LHCN-M2 (cell line): ENCODE results near the gene NEMP1. TPM values are rescaled to one million over a fixed set of nuclear protein-coding genes. Genes with fewer than 3 reads are reported as not detected.
A peak's percentile ranks its signal among the peaks of the same experiment; 100 is the strongest.
"Not testable (repeated sequence)": the region's sequence is repeated elsewhere in the genome, so short reads cannot be mapped to it uniquely, and the experiment has no call there.

Source experiments
- DNase-seq: peaks from one replicate; pipeline ENCODE4 v3.0.0-alpha.2; 2012; ENCODE audit warnings: low read depth
- total RNA-seq: library from RNA; depleted of rRNA; stranded (reverse); fragments of >200 nt; gene quantifications from 2 replicates; pipeline ENCODE4 v1.2.3, GENCODE V29; 2014

NEMP1 gene
- total RNA-seq, 1 experiment from 2014 or later: 37.3 TPM

- DNase-seq: no peak
These were observed 13.3 kb upstream of the NEMP1 start for GRCh38 chr12:57091638-57092528.

- DNase-seq: peak; percentile 70
These were observed 12.5 kb upstream of the NEMP1 start for GRCh38 chr12:57090924-57091637.

- DNase-seq: no peak
These were observed 11.9 kb upstream of the NEMP1 start for GRCh38 chr12:57090490-57090889.

DNA sequence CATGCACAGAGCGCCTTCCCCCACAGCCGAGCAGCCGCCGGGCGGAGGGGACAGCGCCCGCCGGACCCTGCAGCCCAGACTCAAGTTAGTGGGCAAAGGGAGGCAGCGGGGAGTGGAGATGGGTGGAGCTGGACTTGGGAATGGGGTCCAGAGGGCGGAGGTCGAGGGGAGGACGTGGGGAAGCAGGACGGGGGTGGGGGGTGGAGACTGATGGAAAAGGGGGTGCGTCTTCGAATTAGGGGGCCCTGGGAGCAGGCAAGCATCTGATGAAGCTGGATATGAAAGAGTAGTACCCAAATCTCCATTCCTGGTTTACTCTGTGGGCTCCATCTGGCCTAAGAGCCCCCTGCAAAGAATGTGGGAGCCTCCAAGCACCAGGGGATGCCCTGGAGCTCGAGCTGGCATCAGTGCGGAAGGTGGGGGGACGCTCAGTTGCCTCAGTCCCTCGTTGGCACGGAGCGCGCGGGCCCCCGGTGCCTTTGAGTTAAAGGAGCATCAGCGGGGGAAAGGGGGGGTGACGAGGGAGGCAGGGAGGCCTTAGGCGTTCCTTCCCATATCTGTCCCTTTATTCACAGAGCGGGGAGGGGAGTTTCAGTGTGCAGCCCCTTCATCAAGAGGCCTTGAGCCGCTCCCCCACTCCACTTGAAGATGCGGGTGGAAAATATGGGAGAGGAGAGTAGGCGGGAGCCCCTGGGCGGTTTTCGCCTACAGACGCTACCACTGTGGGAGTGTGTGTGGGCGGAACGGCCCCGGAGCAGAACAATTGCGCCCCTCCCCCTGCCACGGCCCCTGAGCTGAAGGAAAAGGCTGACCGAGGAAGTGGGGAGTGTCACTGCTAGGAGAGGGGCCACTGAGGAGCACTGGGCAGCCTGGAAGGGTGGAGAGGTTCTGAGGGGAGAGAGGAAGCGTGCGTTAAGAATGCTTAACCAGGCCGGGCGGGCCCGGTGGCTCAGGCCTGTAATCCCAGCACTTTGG is 11.0 kb upstream of the NEMP1 start:
- DNase-seq: peak; percentile 54

GRCh38 chr12:57088354-57089270 is 10.0 kb upstream of the NEMP1 start, which contains the start of gene NAB2:
Gene NAB2 (plus strand): TSS chr12:57089114. CDS start chr12:57089272, 158 bp downstream.
- peak; percentile 94 for DNase-seq

DNA sequence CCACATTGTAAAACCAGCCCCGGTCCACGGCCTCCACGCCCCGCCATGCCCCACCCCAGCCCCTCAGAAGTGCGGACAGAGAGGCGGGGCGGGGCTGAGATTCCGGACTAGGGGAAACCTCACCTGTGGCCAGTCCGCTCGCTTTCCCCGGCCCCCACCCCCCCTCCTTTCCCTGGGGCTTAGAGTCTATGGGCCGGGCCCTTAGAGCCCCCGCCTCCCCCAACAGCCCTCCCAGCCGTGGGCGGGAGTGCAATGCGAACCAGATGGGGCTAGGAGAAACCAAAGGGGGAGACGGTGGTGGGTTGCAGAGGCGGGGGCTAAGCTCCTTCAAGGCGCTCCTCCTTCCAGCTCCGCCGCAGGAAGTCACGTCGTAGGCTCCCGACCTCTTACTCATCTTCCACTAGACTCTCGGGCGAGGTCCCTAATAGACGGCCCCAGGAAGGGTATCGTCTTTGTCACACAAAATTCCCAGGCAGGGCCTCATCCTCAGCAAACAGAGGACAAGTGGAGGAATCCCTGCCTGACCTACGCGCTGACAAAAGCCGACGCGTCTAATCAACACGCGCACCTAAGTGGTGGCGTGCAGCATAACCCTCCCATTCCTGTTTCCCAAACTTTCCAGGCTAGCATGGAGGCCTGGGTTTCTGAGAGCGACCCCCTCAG is 9.2 kb upstream of the NEMP1 start:
- DNase-seq: peak; percentile 91

DNA sequence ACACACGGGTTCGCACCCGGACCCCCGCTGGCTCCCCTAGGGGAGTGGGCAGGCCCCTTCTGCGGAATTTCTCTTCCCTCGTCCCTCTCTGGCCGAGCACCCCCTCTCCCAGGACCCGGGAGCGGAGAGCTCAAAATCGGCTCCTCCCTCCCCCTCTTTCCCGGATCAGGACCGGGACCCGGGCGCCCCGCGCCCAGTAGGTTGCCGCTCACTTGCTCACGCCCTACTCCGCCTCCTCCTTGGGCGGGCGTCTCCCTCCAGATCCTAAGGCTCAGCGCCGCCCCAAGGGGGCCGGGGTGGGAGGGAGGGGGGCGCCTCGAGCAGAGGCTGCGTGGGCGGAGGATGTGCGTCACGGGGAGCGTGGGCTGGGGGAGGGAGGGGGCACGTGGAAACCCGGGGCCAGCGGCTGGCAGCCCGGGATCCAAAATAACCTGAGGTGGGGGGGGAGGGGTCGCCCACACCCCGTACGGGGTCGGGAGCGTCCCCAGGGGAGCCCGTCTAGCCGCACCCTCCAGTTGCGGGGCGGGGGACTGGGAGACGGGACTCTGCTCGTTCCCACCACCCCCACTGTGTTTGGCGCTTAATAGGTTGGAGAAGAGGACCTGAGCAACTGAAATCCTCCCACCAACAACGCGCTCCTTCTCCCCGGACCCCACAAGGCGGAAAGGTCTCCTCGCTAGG is 8.6 kb upstream of the NEMP1 start:
- peak; percentile 88 for DNase-seq

GRCh38 chr12:57086493-57087009 is 8.0 kb upstream of the NEMP1 start:
- DNase-seq: peak; percentile 72

DNA sequence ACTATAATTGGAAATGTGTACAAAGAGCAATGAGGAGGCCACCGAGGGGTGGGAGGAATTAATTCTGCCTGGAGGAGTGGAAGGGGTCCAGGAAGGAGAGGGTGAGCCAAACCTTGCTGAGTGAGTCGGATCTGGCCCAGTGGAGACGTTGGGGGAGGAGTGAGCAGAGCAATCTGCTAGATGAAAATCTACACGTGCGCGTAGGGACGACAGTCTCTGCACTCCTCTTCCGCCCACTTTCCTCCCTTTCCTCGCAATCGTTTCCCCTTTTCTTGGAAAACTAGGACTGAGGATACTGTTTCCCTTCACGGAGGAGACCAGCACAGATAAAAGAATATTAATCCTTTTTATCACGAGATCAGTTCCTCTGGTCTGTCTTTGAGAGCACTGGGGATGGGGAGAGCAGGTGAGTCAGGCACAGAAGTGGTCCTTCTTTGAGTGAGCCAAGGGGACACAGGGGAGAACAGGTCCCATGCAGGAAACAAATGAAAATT is 7.5 kb upstream of the NEMP1 start:
- DNase-seq: no peak

DNA sequence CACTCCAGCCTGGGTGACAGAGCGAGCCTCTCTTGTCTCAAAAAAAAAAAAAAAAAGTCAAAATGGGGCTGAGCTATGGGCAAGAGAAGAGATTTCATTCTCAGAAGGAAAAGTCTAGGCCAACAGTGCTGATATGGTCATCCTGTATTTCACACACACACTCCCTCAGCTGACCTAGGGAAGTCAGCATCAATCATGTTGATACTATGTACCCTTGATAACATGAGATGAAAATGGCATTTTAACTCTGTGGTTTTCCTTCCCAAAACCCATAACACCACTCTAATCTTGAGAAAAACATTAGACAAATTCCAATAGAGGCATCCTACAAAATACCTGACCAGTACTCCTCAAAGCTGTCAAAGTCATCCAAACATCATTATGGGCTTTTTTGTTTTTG is 2.3 kb upstream of the NEMP1 start:
- DNase-seq: no peak

- no peak for DNase-seq
These were observed 1.2 kb upstream of the NEMP1 start for GRCh38 chr12:57079821-57080220.

GRCh38 chr12:57073566-57074450 is 4.8 kb downstream of the NEMP1 start:
- DNase-seq: not testable (repeated sequence)

DNA sequence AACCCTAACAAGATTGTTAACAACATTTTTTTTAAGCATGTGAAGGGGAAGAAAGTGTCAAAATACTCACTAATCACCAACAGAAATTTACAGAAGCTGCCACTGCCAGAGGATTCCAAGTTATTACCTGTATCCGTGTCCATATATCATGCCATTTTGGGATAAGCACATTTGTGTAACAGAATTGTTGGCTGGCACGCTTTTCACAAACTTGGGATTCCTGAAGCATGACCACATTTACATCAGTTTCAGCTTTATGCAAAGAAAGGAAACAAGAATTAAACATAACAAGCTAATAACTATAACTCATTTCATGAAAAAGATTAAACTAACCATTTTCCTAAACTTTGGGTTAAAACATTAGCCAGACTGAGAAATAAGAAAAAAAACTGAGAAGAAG is 5.9 kb downstream of the NEMP1 start:
- DNase-seq: no peak

DNA sequence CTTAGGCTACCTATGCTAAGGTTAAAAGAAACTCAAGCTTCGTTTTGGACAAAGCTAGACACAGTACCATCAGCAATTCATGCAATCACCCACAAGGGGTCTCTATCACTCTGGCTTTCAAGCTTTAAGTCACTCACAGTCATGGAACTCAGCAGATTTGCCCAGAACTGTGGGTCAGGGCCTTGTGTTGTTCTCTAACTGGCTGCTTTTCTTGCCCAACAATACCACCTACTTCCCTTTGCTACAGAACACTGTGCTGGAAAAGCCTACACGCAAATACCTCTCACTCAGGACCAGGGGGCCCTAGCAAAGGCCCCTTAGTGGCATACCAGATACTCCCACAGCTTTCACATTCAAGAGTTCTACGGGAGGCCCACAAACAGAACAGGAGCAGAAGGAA is 9.1 kb downstream of the NEMP1 start:
- DNase-seq: peak; percentile 82

DNA sequence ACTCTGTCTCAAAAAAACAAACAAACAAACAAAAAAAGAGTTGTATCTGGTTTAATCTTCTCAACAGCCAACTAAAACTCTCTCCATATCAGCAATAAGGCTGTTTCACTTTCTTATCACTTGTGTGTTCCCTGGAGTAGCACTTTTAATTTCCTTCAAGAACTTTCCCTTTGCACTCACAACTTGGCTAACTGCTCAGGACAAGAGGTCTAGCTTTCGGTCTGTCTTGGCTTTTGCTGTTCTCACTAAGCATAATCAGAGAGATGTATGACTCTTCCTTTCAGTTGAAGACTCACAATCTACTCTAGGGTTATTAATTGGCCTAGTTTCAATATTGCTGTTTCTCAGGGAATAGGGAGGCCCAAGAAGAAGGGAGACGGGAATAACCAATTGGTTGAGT is 12.3 kb downstream of the NEMP1 start:
- no peak for DNase-seq

GRCh38 chr12:57063991-57064685 is 14.5 kb downstream of the NEMP1 start:
- no peak for DNase-seq

- no peak for DNase-seq
These were observed 20.1 kb downstream of the NEMP1 start for GRCh38 chr12:57058454-57058853.
